IMR-90 (cell line): ENCODE measurements around the gene ARFIP1. TPM values are rescaled to one million over a fixed set of nuclear protein-coding genes. Genes with fewer than 3 reads are reported as not detected.

ENCODE experiments used
- ATAC-seq: fragments of 200-7000 bp; cut with Tn5 transposase; 2 replicates; pipeline ENCODE4 v1.9.1; 2020; ENCODE audit warnings: low read depth, mild to moderate bottlenecking, moderate library complexity
- BruUV-seq: library from RNA; stranded (reverse); fragments of 400-500 nt; replicated peaks from 2 replicates; lab custom pipeline; 2021; lab: Mats Ljungman, UMichigan
- CTCF ChIA-PET: fragments of 300-600 bp; formaldehyde crosslinking; extraction: SDS; loops from one replicate; lab custom pipeline; 2021; ENCODE audit warnings: antibody characterized with exemption; lab: Yijun Ruan, JAX
- POLR2A ChIA-PET: fragments of 300-600 bp; sonication (Branson Sonifier 250); formaldehyde crosslinking; loops from one replicate; lab custom pipeline; 2022; ENCODE audit warnings: antibody characterized with exemption; ENCODE audit not compliant: unreplicated experiment; lab: Charles Lee
- DNase-seq: peaks from one replicate; pipeline ENCODE4 v3.0.0; 2013
- H2AFZ ChIP-seq: replicated peaks from 2 replicates; pipeline ENCODE3; 2013; ENCODE audit warnings: low read length, mild to moderate bottlenecking; ENCODE audit not compliant: poor library complexity
- H2AK5ac ChIP-seq: 2 replicates; pipeline ENCODE4 v1.6.1; 2013; ENCODE audit warnings: low read depth, low read length, inconsistent platforms
- H2AK9ac ChIP-seq: replicated peaks from 2 replicates; pipeline ENCODE3; 2013; ENCODE audit warnings: mild to moderate bottlenecking, low read depth, low read length, moderate library complexity; ENCODE audit not compliant: poor library complexity
- H2BK120ac ChIP-seq: 2 replicates; pipeline ENCODE4 v1.6.1; 2013; ENCODE audit warnings: low read depth, low read length, inconsistent platforms
- H2BK15ac ChIP-seq: 3 replicates; pipeline ENCODE4 v1.6.1; 2013; ENCODE audit warnings: low read depth, low read length, inconsistent platforms
- H2BK20ac ChIP-seq: 2 replicates; pipeline ENCODE4 v1.6.1; 2013; ENCODE audit warnings: low read depth, mild to moderate bottlenecking, inconsistent platforms, low read length, moderate library complexity
- H2BK5ac ChIP-seq: 2 replicates; pipeline ENCODE4 v1.6.1; 2013; ENCODE audit warnings: mild to moderate bottlenecking, low read depth, low read length, inconsistent platforms; ENCODE audit not compliant: poor library complexity, severe bottlenecking
- H3K14ac ChIP-seq: replicated peaks from 2 replicates; pipeline ENCODE4 v1.6.1; 2013; ENCODE audit warnings: low read depth, low read length, inconsistent platforms
- H3K18ac ChIP-seq: 2 replicates; pipeline ENCODE4 v1.6.1; 2013; ENCODE audit warnings: low read depth, low read length, control low read depth
- H3K23ac ChIP-seq: 2 replicates; pipeline ENCODE4 v1.6.1; 2013; ENCODE audit warnings: low read depth, low read length, inconsistent platforms
- H3K27ac ChIP-seq: 2 replicates; pipeline ENCODE4 v1.5.1; 2013; ENCODE audit warnings: mild to moderate bottlenecking, control low read depth, low read length; ENCODE audit not compliant: insufficient read depth
- H3K27me3 ChIP-seq: 2 replicates; pipeline ENCODE4 v1.6.1; 2013; ENCODE audit warnings: low read length; ENCODE audit not compliant: control insufficient read depth, insufficient read depth
- H3K36me3 ChIP-seq: 2 replicates; pipeline ENCODE4 v1.6.1; 2013; ENCODE audit warnings: low read length, mixed read lengths; ENCODE audit not compliant: control insufficient read depth, insufficient read depth
- H3K4ac ChIP-seq: 2 replicates; pipeline ENCODE4 v1.6.1; 2013; ENCODE audit warnings: low read depth, low read length, inconsistent platforms
- H3K4me1 ChIP-seq: 2 replicates; pipeline ENCODE4 v1.6.1; 2013; ENCODE audit warnings: low read length, mixed read lengths; ENCODE audit not compliant: control insufficient read depth, insufficient read depth
- H3K4me2 ChIP-seq: 2 replicates; pipeline ENCODE4 v1.6.1; 2013; ENCODE audit warnings: low read depth, mild to moderate bottlenecking, control low read depth, low read length, moderate library complexity
- H3K4me3 ChIP-seq: 2 replicates; pipeline ENCODE4 v1.5.1; 2013; ENCODE audit warnings: low read depth, mild to moderate bottlenecking, control low read depth, low read length, moderate library complexity; ENCODE audit not compliant: insufficient read depth
- H3K56ac ChIP-seq: 2 replicates; pipeline ENCODE4 v1.6.1; 2013; ENCODE audit warnings: low read length, inconsistent platforms; ENCODE audit not compliant: insufficient read depth; ENCODE audit errors: extremely low read depth
- H3K79me1 ChIP-seq, 2 experiments: 2 replicates each; pipeline ENCODE4 v1.6.1; 2013; ENCODE audit warnings: low read length in 2 of 2, inconsistent platforms in 1 of 2, low read depth in 1 of 2
- H3K9ac ChIP-seq: 2 replicates; pipeline ENCODE4 v1.6.1; 2013; ENCODE audit warnings: low read depth, low read length, control low read depth
- H3K9me1 ChIP-seq: 2 replicates; pipeline ENCODE4 v1.6.1; 2013; ENCODE audit warnings: low read length, inconsistent platforms; ENCODE audit not compliant: insufficient read depth
- H3K9me3 ChIP-seq: 2 replicates; pipeline ENCODE4 v1.6.1; 2013; ENCODE audit warnings: low read length; ENCODE audit not compliant: control insufficient read depth, insufficient read depth
- H4K20me1 ChIP-seq: 2 replicates; pipeline ENCODE4 v1.6.1; 2013; ENCODE audit warnings: low read length, inconsistent platforms; ENCODE audit not compliant: insufficient read depth
- H4K5ac ChIP-seq: 2 replicates; pipeline ENCODE4 v1.6.1; 2013; ENCODE audit warnings: mild to moderate bottlenecking, low read depth, low read length, control low read depth
- H4K8ac ChIP-seq, 2 experiments: 2 replicates each; pipeline ENCODE4 v1.6.1; 2013; ENCODE audit warnings: low read depth in 2 of 2, low read length in 2 of 2, control low read depth in 1 of 2, inconsistent platforms in 1 of 2
- H4K91ac ChIP-seq: 2 replicates; pipeline ENCODE4 v1.6.1; 2013; ENCODE audit warnings: low read depth, low read length, inconsistent platforms; ENCODE audit not compliant: insufficient read depth
- BHLHE40 ChIP-seq: fragments of 150-350 bp; IDR thresholded peaks from 2 replicates; pipeline ENCODE4 v1.6.1; 2016; ENCODE audit warnings: mild to moderate bottlenecking, low read depth, low read length
- CEBPB ChIP-seq: IDR thresholded peaks from 2 replicates; pipeline ENCODE4 v1.6.1; 2012; ENCODE audit warnings: low read depth, low read length, improper control_type of control experiment
- FOS ChIP-seq: fragments of 150-350 bp; IDR thresholded peaks from 2 replicates; pipeline ENCODE4 v1.6.1; 2016; ENCODE audit warnings: low read depth, low read length
- MAFK ChIP-seq: IDR thresholded peaks from 2 replicates; pipeline ENCODE4 v1.6.1; 2012; ENCODE audit warnings: low read depth, low read length, improper control_type of control experiment
- NFE2L2 ChIP-seq: fragments of 150-350 bp; IDR thresholded peaks from 2 replicates; pipeline ENCODE4 v1.6.1; 2016; ENCODE audit warnings: low read depth, mild to moderate bottlenecking, low read length
- RAD21 ChIP-seq: IDR thresholded peaks from 2 replicates; pipeline ENCODE4 v1.6.1; 2012; ENCODE audit warnings: low read length, improper control_type of control experiment
- WGBS, 2 experiments: methylation state at CpG; one replicate each; pipeline versions ENCODE4 v1.1.5 to v1.1.7; 2013; ENCODE audit warnings: missing lambda C conversion rate in 2 of 2; ENCODE audit not compliant: insufficient read length in 1 of 2; ENCODE audit errors: extremely low coverage in 2 of 2; 5-methylcytosine and 5-hydroxymethylcytosine counted together
- dilution Hi-C: fragments of 300-500 bp; cut with HindIII; formaldehyde crosslinking; loops from one replicate; pipeline ENCODE4 v1.14.3; 2018; ENCODE audit warnings: low sequenced_read_pairs; ENCODE audit not compliant: unreplicated experiment
- in situ Hi-C: fragments of 300-500 bp; cut with MboI; formaldehyde crosslinking; loops from 3 replicates; pipeline ENCODE4 v1.14.3; 2019; ENCODE audit warnings: low sequenced_read_pairs, inconsistent platforms, mixed read lengths
- intact Hi-C: fragments of 100-400 bp; cut with micrococcal nuclease; formaldehyde crosslinking; loops from 2 replicates; pipeline ENCODE4 v1.10.0; 2022
- polyA plus RNA-seq, 3 experiments: library from polyadenylated mRNA; depleted of rRNA; stranded (reverse); fragments of >200 nt; gene quantifications; 2 replicates each; pipeline ENCODE4 v1.2.3, GENCODE V29; 2012; ENCODE audit warnings: low replicate concordance in 1 of 3
- total RNA-seq: library from RNA; depleted of rRNA; stranded (reverse); fragments of >200 nt; gene quantifications from 2 replicates; pipeline ENCODE4 v1.2.3, GENCODE V29; 2012

The ARFIP1 gene
- total and polyA plus RNA-seq, 2 of the 4 experiments (the other 2 are of a cell fraction): 12.7 to 30.5 TPM

- Histone ChIP-seq H3K27ac (no peak overlapping the region), H3K4me2 (no peak overlapping the region), H3K18ac (no peak overlapping the region), H4K8ac (no peak overlapping the region), H3K27me3 (no peaks in the 10 kb centered on the region), H3K9me1 (peaks cover 2% of the 10 kb centered on the region; the same call in 1 of the 2 replicates), H2BK120ac (no peak overlapping the region), H2AFZ (no peak overlapping the region), H3K4me1 (no peaks in the 10 kb centered on the region), H4K91ac (no peak overlapping the region), H3K14ac (no peak overlapping the region), H4K5ac (no peak overlapping the region), H3K79me1 (no peaks in the 10 kb centered on the region; a peak in 1 of 4 replicates), H2BK5ac (no peak overlapping the region), H3K9ac (no peak overlapping the region), H3K23ac (no peak overlapping the region), H2BK15ac (no peak overlapping the region), H3K36me3 (0 out of 2 replicates have a peak, but pooled peaks cover 6% of the 10 kb centered on the region), H3K4ac (no peak overlapping the region), H3K56ac (no peak overlapping the region), H2AK9ac (no peak overlapping the region), H3K9me3 (no peaks in the 10 kb centered on the region), H3K4me3 (no peak overlapping the region), H4K20me1 (no peaks in the 10 kb centered on the region), H2AK5ac (no peak overlapping the region), H2BK20ac (no peak overlapping the region)
- TF ChIP-seq RAD21 (no peak), FOS (no peak), CEBPB (no peak), MAFK (no peak), NFE2L2 (no peak), BHLHE40 (no peak)
- ATAC-seq: no peak
- ChIA-PET POLR2A (no interaction called here), CTCF (interaction anchor here (0.6 kb wide), 1 partner anchor 1266 kb away, joined by 3 read pairs; no protein-coding TSS in a partner anchor)
- no CpG with 5 or more reads among the region's 1 CpG for WGBS, 2 experiments
- DNase-seq: no peak
- in situ Hi-C loops (no loop called here), intact Hi-C loops (no loop called here), dilution Hi-C loops (no loop called here)
- BruUV-seq: no TSS peak
Measured at GRCh38 chr4:152886201-152886600, 106.4 kb downstream of the ARFIP1 start.
